B cell (primary cell): ENCODE measurements around the gene RGL1.

Experiments
- CTCF ChIP-seq: fragments of 200-600 bp; IDR thresholded peaks from one replicate; pipeline ENCODE4 v1.8.0; 2022; ENCODE audit warnings: antibody characterized with exemption, mild to moderate bottlenecking
- EZH2 ChIP-seq: IDR thresholded peaks from 2 replicates; pipeline ENCODE4 v1.6.1; 2012; ENCODE audit warnings: borderline replicate concordance, low read depth, mild to moderate bottlenecking, moderate library complexity, low read length; ENCODE audit not compliant: insufficient read depth, poor library complexity, severe bottlenecking

GRCh38 chr1:183918589-183918988 lies 113.7 kb downstream of the RGL1 start:
- TF ChIP-seq CTCF (no peak), EZH2 (no peak)
